ENCODE measurements around the gene NXN. TPM values are rescaled to one million over a fixed set of nuclear protein-coding genes. Genes with fewer than 3 reads are reported as not detected.

The NXN gene
- total and polyA plus RNA-seq, 2 donors (not counting 1 experiment from before 2014, with no cell fraction given): 0.04 to 0.17 TPM

DNA sequence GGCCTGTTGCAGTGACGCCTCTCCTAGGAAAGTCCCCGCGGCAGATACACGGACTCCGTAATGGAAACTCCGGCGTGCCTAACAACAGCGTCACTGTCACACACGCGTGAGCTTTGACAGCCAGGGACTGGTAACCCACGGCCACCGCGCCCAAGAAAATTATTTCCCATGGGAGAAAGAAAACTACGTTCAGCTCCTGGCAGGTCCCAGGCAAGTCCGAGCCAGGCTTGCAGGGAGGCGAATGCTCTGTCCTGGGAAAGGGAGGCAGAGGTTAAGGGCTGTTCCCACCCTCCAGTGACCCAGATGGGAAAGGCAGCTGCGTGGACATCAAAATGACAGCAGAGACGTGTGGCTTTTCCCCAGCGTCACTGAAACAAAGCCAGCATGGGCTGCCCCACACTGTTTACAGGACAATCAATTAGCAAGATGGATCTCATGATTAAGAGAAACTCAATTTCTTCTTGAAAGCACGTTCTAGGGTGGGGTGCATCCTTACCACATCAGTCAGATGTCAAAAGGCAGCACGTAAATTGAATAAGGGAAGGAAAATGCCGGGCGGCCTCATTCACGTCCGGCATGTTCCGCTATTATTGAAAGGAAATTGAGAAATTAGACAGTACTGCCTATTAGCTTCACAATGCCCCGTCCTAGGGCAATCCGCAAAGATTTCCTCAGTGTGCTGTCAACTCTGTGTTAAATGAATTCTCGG, 82.5 kb downstream of the NXN start:
- no peak for ATAC-seq (ENCODE audit: low read depth)
- intact Hi-C loops (cut with micrococcal nuclease): no loop called here
- H3K27ac ChIP-seq (ENCODE audit: low read length in 2 of 2): no peak overlapping the region
- no peaks in the 10 kb centered on the region for H3K4me1 ChIP-seq (ENCODE audit: control insufficient read depth in 2 of 2, insufficient read depth in 2 of 2, low read length in 2 of 2)
- POLR2A ChIA-PET: no interaction called here
- H3K4me3 Mint-ChIP-seq: no peak overlapping the region
- H3K4me1 Mint-ChIP-seq: no peaks in the 10 kb centered on the region
- H3K9ac ChIP-seq (ENCODE audit: low read length): no peak overlapping the region
- TF ChIP-seq EZH2 (IDR thresholded peaks at IDR 0.05; ENCODE audit: borderline replicate concordance, insufficient read depth, low read depth, low read length, poor library complexity, severe bottlenecking) (no peak), CTCF (IDR thresholded peaks at IDR 0.05) (no peak)
- no peak overlapping the region for H3K4me3 ChIP-seq (ENCODE audit: control extremely low read depth in 1 of 5, extremely low read depth in 1 of 5, insufficient read depth in 1 of 5, low read depth in 2 of 5, low read length in 4 of 5)
- DNase-seq: no peak
- CTCF ChIA-PET: no interaction called here
- H3K36me3 ChIP-seq (replicated peaks in 1 of 2; ENCODE audit: control extremely low read depth in 1 of 2, control insufficient read depth in 1 of 2, extremely low read depth in 1 of 2, insufficient read depth in 2 of 2, low read length in 1 of 2): no peaks in the 10 kb centered on the region
- H4K20me1 ChIP-seq (ENCODE audit: control insufficient read depth, insufficient read depth, low read length, poor library complexity, severe bottlenecking): no peaks in the 10 kb centered on the region
- H3K27me3 Mint-ChIP-seq: peaks cover 36% of the 10 kb centered on the region
- no peaks in the 10 kb centered on the region for H3K9me3 ChIP-seq (ENCODE audit: control extremely low read depth in 1 of 3, control insufficient read depth in 2 of 3, insufficient read depth in 1 of 3, low read length in 2 of 3)
- H3K4me2 ChIP-seq (replicated peaks; ENCODE audit: low read depth, low read length, poor library complexity, severe bottlenecking): no peak overlapping the region
- WGBS (ENCODE audit: insufficient coverage): 62% methylated on average over 23 of the region's 29 CpGs
- H3K27me3 ChIP-seq (replicated peaks in 1 of 4; ENCODE audit: control extremely low read depth in 1 of 4, control insufficient read depth in 3 of 4, insufficient read depth in 4 of 4, low read length in 3 of 4): peaks cover 0 to 5% (median 1%) of the 10 kb centered on the region in 4 experiments
- no peak overlapping the region for H3K27ac Mint-ChIP-seq
- no peaks in the 10 kb centered on the region for H3K79me2 ChIP-seq (ENCODE audit: control insufficient read depth, insufficient read depth, low read length)
- H2AFZ ChIP-seq (ENCODE audit: insufficient read depth, low read depth, low read length, poor library complexity, severe bottlenecking): no peak overlapping the region
- H3K9me3 Mint-ChIP-seq (ENCODE audit: insufficient read depth): no peaks in the 10 kb centered on the region

GRCh38 chr17:896454-896853, 83.1 kb downstream of the NXN start:
- ATAC-seq (ENCODE audit: low read depth): no peak
- intact Hi-C loops (cut with micrococcal nuclease): no loop called here
- ChIA-PET CTCF (no interaction called here), POLR2A (no interaction called here)
- DNase-seq: no peak
- H3K4me3 Mint-ChIP-seq: no peak overlapping the region
- peaks cover 32% of the 10 kb centered on the region for H3K27me3 Mint-ChIP-seq
- no peaks in the 10 kb centered on the region for H4K20me1 ChIP-seq (ENCODE audit: control insufficient read depth, insufficient read depth, low read length, poor library complexity, severe bottlenecking)
- no peak for TF ChIP-seq CTCF (IDR thresholded peaks at IDR 0.05)
- TF ChIP-seq EZH2 (IDR thresholded peaks at IDR 0.05; ENCODE audit: borderline replicate concordance, insufficient read depth, low read depth, low read length, poor library complexity, severe bottlenecking): no peak
- H3K27ac Mint-ChIP-seq: no peak overlapping the region
- WGBS (ENCODE audit: insufficient coverage): 81% methylated on average over 4 of the region's 14 CpGs
- H3K4me1 ChIP-seq (ENCODE audit: control insufficient read depth in 2 of 2, insufficient read depth in 2 of 2, low read length in 2 of 2): no peaks in the 10 kb centered on the region
- H3K9me3 ChIP-seq (ENCODE audit: control extremely low read depth in 1 of 3, control insufficient read depth in 2 of 3, insufficient read depth in 1 of 3, low read length in 2 of 3): no peaks in the 10 kb centered on the region
- H3K27ac ChIP-seq (ENCODE audit: low read length in 2 of 2): no peak overlapping the region
- no peaks in the 10 kb centered on the region for H3K4me1 Mint-ChIP-seq
- H3K9ac ChIP-seq (ENCODE audit: low read length): no peak overlapping the region
- peaks cover 0 to 5% (median 1%) of the 10 kb centered on the region in 4 experiments for H3K27me3 ChIP-seq (replicated peaks in 1 of 4; ENCODE audit: control extremely low read depth in 1 of 4, control insufficient read depth in 3 of 4, insufficient read depth in 4 of 4, low read length in 3 of 4)
- no peak overlapping the region for H2AFZ ChIP-seq (ENCODE audit: insufficient read depth, low read depth, low read length, poor library complexity, severe bottlenecking)
- H3K4me3 ChIP-seq (ENCODE audit: control extremely low read depth in 1 of 5, extremely low read depth in 1 of 5, insufficient read depth in 1 of 5, low read depth in 2 of 5, low read length in 4 of 5): no peak overlapping the region
- no peaks in the 10 kb centered on the region for H3K79me2 ChIP-seq (ENCODE audit: control insufficient read depth, insufficient read depth, low read length)
- H3K36me3 ChIP-seq (replicated peaks in 1 of 2; ENCODE audit: control extremely low read depth in 1 of 2, control insufficient read depth in 1 of 2, extremely low read depth in 1 of 2, insufficient read depth in 2 of 2, low read length in 1 of 2): no peaks in the 10 kb centered on the region
- no peak overlapping the region for H3K4me2 ChIP-seq (replicated peaks; ENCODE audit: low read depth, low read length, poor library complexity, severe bottlenecking)
- no peaks in the 10 kb centered on the region for H3K9me3 Mint-ChIP-seq (ENCODE audit: insufficient read depth)

Measured in B cell (primary cell).